HEK293 (cell line): ENCODE measurements around the gene PPP2R3A.

Experiments used
- CTCF ChIP-seq: fragments of 450-650 bp; formaldehyde crosslinking; IDR thresholded peaks from 2 replicates; pipeline ENCODE4 v1.5.1; 2016; ENCODE audit warnings: missing biosample characterization, missing genetic modification characterization
- PRDM2 ChIP-seq: fragments of 450-650 bp; formaldehyde crosslinking; IDR thresholded peaks from 2 replicates; pipeline ENCODE4 v1.5.1; 2016; ENCODE audit warnings: missing biosample characterization, missing genetic modification characterization, borderline replicate concordance
- REST ChIP-seq: fragments of 450-650 bp; formaldehyde crosslinking; IDR thresholded peaks from 2 replicates; pipeline ENCODE4 v1.5.1; 2016; ENCODE audit warnings: missing biosample characterization, missing genetic modification characterization
- SP2 ChIP-seq: fragments of 450-650 bp; formaldehyde crosslinking; IDR thresholded peaks from 2 replicates; pipeline ENCODE4 v1.5.1; 2016; ENCODE audit warnings: missing biosample characterization, missing genetic modification characterization
- ZNF18 ChIP-seq: fragments of 450-650 bp; formaldehyde crosslinking; IDR thresholded peaks from 2 replicates; pipeline ENCODE4 v1.5.1; 2016; ENCODE audit warnings: missing biosample characterization, missing genetic modification characterization
- ZNF558 ChIP-seq: fragments of 450-650 bp; formaldehyde crosslinking; IDR thresholded peaks from 2 replicates; pipeline ENCODE4 v1.5.1; 2016; ENCODE audit warnings: missing biosample characterization, missing genetic modification characterization
- ZNF596 ChIP-seq: fragments of 450-650 bp; IDR thresholded peaks from 2 replicates; pipeline ENCODE4 v1.5.0; 2018; ENCODE audit warnings: missing biosample characterization, mild to moderate bottlenecking, missing genetic modification characterization, moderate library complexity
- ZNF692 ChIP-seq: fragments of 450-650 bp; formaldehyde crosslinking; IDR thresholded peaks from 2 replicates; pipeline ENCODE4 v1.5.1; 2016; ENCODE audit warnings: missing biosample characterization, missing genetic modification characterization

GRCh38 chr3:135980343-135980742 is 14.8 kb downstream of the PPP2R3A start:
- TF ChIP-seq ZNF692 (tag by site-specific recombination): no peak
- TF ChIP-seq PRDM2 (tag by site-specific recombination): no peak
- TF ChIP-seq REST (tag by site-specific recombination): no peak
- no peak for TF ChIP-seq SP2 (tag by site-specific recombination)
- TF ChIP-seq ZNF558 (tag by site-specific recombination): no peak
- no peak for TF ChIP-seq CTCF (tag by site-specific recombination)
- no peak for TF ChIP-seq ZNF596 (tag by site-specific recombination)
- TF ChIP-seq ZNF18 (tag by site-specific recombination): no peak
